Right renal cortex interstitium (tissue), 3 donors: ENCODE results near the gene RHBDF2. TPM values are rescaled to one million over a fixed set of nuclear protein-coding genes. Genes with fewer than 3 reads are reported as not detected.
A peak's percentile ranks its signal among the peaks of the same experiment; 100 is the strongest.
"Not testable (repeated sequence)": the region's sequence is repeated elsewhere in the genome, so short reads cannot be mapped to it uniquely, and the experiment has no call there.

Experiments
- DNase-seq, 3 donors: peaks; one replicate each; pipeline ENCODE4 v3.0.0-alpha.2; 2013; ENCODE audit warnings: low read depth in 3 of 3, low spot score in 2 of 3
- polyA plus RNA-seq, 3 donors: library from polyadenylated mRNA; unstranded; fragments of 120-200 nt; gene quantifications; one replicate each; pipeline ENCODE4 v1.2.1, GENCODE V29; 2013; ENCODE audit not compliant: insufficient read length in 3 of 3

Gene RHBDF2
- polyA plus RNA-seq, 3 donors, result 5.6 to 7.2 (median 5.7) TPM

GRCh38 chr17:76538941-76539570 lies 37.8 kb upstream of the RHBDF2 start:
- no peak for DNase-seq

GRCh38 chr17:76538281-76538931 lies 37.2 kb upstream of the RHBDF2 start:
- no peak for DNase-seq

- no peak for DNase-seq
Observed at GRCh38 chr17:76537578-76538280, 36.5 kb upstream of the RHBDF2 start, which contains the start of gene CYGB. TSS of gene CYGB (minus strand) at chr17:76537709. CDS start at chr17:76537542, 167 bp downstream.

GRCh38 chr17:76537288-76537577 lies 36.0 kb upstream of the RHBDF2 start:
- DNase-seq, result no peak

GRCh38 chr17:76536511-76537287 lies 35.5 kb upstream of the RHBDF2 start:
- DNase-seq, result no peak

GRCh38 chr17:76535788-76536510 lies 34.7 kb upstream of the RHBDF2 start:
- no peak for DNase-seq

- no peak for DNase-seq
Observed at GRCh38 chr17:76534831-76535732, 33.9 kb upstream of the RHBDF2 start.

- not testable (repeated sequence) for DNase-seq
Observed at GRCh38 chr17:76533640-76534359, 32.6 kb upstream of the RHBDF2 start.

- no peak for DNase-seq
Observed at GRCh38 chr17:76532072-76532651, 30.9 kb upstream of the RHBDF2 start.

GRCh38 chr17:76531486-76532038 lies 30.3 kb upstream of the RHBDF2 start:
- DNase-seq, result no peak

- no peak for DNase-seq
Observed at GRCh38 chr17:76530811-76531485, 29.7 kb upstream of the RHBDF2 start.

GRCh38 chr17:76530095-76530723 lies 29.0 kb upstream of the RHBDF2 start:
- no peak for DNase-seq

GRCh38 chr17:76529224-76530094 lies 28.2 kb upstream of the RHBDF2 start:
- peak in 1 of 3 donors; percentile 72 for DNase-seq

GRCh38 chr17:76528528-76529223 lies 27.5 kb upstream of the RHBDF2 start:
- no peak for DNase-seq

- no peak for DNase-seq
Observed at GRCh38 chr17:76528156-76528527, 26.9 kb upstream of the RHBDF2 start.
